ENCODE data around the gene FAM43A. TPM values are rescaled to one million over a fixed set of nuclear protein-coding genes. Genes with fewer than 3 reads are reported as not detected.

FAM43A gene
- total and polyA plus RNA-seq, 2 of the 8 experiments (the other 6 are each of a cell fraction or from before 2014, with no cell fraction given), result 2.3 to 2.6 TPM

DNA sequence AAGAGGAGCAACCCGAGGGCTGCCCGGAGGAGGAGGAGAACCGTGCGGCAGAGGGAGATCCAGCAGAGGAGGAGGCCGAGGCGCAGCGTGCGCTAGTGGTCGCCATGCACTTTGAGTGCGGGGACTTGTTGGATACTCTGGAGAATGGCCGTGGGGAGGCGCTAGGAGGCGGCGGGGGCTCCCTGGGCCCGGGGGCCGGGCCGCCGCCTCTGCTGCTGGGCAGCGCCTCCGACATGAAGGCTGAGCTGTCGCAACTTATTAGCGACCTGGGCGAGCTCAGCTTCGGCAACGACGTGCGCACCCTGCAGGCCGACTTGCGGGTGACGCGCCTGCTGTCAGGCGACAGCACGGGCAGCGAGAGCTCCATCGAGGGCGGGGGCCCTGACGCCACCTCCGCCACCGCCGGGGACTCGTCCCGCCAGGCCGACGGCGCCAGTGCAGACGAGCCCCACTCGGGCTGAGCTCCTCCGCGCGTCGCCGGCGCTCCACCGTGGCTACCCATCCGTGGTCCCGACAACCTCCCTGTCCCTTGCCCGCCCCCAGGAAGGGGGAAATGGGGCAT, 2.0 kb downstream of the FAM43A start (continued):
- TF ChIP-seq SIN3A (conservative IDR thresholded peaks at IDR 0.05 in 1 of 2, IDR thresholded peaks at IDR 0.05 in 1 of 2; ENCODE audit: low read depth in 1 of 2, low read length in 2 of 2), result peak; percentile 59 to 85; a peak in 2 of 4 replicates
- no peak for TF ChIP-seq RXRA (IDR thresholded peaks at IDR 0.05; ENCODE audit: insufficient read depth, low read depth, low read length)
- no peak for TF ChIP-seq SUZ12 (IDR thresholded peaks at IDR 0.05; ENCODE audit: low read length)
- TF ChIP-seq HDAC2 (IDR thresholded peaks at IDR 0.05; ENCODE audit: borderline replicate concordance in 1 of 2, low read depth in 2 of 2, low read length in 2 of 2), result 0 out of 4 replicates have a peak, but pooled peaks of 1 of the 2 experiments have one; percentile 11
- TF ChIP-seq NANOG (IDR thresholded peaks at IDR 0.05; ENCODE audit: insufficient read depth, low read depth, low read length, poor library complexity, severe bottlenecking), result peak; percentile 48
- TF ChIP-seq, protein P1, sequence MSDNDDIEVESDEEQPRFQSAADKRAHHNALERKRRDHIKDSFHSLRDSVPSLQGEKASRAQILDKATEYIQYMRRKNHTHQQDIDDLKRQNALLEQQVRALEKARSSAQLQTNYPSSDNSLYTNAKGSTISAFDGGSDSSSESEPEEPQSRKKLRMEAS (IDR thresholded peaks at IDR 0.05), result peak; percentile 65
- no peak for TF ChIP-seq CBX8 (IDR thresholded peaks at IDR 0.05; ENCODE audit: borderline replicate concordance, low read depth, low read length)
- TF ChIP-seq KDM4A (IDR thresholded peaks at IDR 0.05; ENCODE audit: low read depth, low read length, severe bottlenecking), result peak; percentile 48
- TF ChIP-seq, protein P2, sequence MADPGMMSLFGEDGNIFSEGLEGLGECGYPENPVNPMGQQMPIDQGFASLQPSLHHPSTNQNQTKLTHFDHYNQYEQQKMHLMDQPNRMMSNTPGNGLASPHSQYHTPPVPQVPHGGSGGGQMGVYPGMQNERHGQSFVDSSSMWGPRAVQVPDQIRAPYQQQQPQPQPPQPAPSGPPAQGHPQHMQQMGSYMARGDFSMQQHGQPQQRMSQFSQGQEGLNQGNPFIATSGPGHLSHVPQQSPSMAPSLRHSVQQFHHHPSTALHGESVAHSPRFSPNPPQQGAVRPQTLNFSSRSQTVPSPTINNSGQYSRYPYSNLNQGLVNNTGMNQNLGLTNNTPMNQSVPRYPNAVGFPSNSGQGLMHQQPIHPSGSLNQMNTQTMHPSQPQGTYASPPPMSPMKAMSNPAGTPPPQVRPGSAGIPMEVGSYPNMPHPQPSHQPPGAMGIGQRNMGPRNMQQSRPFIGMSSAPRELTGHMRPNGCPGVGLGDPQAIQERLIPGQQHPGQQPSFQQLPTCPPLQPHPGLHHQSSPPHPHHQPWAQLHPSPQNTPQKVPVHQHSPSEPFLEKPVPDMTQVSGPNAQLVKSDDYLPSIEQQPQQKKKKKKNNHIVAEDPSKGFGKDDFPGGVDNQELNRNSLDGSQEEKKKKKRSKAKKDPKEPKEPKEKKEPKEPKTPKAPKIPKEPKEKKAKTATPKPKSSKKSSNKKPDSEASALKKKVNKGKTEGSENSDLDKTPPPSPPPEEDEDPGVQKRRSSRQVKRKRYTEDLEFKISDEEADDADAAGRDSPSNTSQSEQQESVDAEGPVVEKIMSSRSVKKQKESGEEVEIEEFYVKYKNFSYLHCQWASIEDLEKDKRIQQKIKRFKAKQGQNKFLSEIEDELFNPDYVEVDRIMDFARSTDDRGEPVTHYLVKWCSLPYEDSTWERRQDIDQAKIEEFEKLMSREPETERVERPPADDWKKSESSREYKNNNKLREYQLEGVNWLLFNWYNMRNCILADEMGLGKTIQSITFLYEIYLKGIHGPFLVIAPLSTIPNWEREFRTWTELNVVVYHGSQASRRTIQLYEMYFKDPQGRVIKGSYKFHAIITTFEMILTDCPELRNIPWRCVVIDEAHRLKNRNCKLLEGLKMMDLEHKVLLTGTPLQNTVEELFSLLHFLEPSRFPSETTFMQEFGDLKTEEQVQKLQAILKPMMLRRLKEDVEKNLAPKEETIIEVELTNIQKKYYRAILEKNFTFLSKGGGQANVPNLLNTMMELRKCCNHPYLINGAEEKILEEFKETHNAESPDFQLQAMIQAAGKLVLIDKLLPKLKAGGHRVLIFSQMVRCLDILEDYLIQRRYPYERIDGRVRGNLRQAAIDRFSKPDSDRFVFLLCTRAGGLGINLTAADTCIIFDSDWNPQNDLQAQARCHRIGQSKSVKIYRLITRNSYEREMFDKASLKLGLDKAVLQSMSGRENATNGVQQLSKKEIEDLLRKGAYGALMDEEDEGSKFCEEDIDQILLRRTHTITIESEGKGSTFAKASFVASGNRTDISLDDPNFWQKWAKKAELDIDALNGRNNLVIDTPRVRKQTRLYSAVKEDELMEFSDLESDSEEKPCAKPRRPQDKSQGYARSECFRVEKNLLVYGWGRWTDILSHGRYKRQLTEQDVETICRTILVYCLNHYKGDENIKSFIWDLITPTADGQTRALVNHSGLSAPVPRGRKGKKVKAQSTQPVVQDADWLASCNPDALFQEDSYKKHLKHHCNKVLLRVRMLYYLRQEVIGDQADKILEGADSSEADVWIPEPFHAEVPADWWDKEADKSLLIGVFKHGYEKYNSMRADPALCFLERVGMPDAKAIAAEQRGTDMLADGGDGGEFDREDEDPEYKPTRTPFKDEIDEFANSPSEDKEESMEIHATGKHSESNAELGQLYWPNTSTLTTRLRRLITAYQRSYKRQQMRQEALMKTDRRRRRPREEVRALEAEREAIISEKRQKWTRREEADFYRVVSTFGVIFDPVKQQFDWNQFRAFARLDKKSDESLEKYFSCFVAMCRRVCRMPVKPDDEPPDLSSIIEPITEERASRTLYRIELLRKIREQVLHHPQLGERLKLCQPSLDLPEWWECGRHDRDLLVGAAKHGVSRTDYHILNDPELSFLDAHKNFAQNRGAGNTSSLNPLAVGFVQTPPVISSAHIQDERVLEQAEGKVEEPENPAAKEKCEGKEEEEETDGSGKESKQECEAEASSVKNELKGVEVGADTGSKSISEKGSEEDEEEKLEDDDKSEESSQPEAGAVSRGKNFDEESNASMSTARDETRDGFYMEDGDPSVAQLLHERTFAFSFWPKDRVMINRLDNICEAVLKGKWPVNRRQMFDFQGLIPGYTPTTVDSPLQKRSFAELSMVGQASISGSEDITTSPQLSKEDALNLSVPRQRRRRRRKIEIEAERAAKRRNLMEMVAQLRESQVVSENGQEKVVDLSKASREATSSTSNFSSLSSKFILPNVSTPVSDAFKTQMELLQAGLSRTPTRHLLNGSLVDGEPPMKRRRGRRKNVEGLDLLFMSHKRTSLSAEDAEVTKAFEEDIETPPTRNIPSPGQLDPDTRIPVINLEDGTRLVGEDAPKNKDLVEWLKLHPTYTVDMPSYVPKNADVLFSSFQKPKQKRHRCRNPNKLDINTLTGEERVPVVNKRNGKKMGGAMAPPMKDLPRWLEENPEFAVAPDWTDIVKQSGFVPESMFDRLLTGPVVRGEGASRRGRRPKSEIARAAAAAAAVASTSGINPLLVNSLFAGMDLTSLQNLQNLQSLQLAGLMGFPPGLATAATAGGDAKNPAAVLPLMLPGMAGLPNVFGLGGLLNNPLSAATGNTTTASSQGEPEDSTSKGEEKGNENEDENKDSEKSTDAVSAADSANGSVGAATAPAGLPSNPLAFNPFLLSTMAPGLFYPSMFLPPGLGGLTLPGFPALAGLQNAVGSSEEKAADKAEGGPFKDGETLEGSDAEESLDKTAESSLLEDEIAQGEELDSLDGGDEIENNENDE (IDR thresholded peaks at IDR 0.05; ENCODE audit: insufficient replicate concordance, low read length), result no peak
